ENCODE data around the gene NAV3. TPM values are rescaled to one million over a fixed set of nuclear protein-coding genes. Genes with fewer than 3 reads are reported as not detected.

The NAV3 gene
- total RNA-seq, 2 donors from 2014 or later: 0.08 TPM; not detected in 1

DNA sequence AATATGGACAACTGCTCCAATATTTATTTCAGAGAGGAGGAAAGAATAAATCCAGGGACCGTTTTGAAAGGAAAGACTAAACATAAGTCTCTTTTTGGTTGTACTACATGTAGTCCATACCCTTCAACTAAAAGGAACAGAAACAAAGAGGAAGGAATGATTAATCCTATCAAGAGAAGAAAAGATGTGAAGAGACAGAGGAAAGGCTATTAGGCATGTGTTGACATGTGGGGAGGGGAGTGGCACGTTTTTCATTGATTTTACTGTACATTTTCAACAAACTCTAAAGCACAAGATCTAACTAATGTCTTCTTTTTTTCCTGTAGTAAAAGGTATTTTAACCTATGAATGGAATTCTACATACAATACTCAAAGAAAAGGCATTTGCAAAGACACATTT, 85.6 kb downstream of the NAV3 start:
- no peak for DNase-seq
- Mint-ChIP-seq H3K27ac (no peak overlapping the region), H3K36me3 (ENCODE audit: low read depth) (no peaks in the 10 kb centered on the region), H3K4me3 (no peak overlapping the region), H3K4me1 (no peaks in the 10 kb centered on the region), H3K27me3 (no peaks in the 10 kb centered on the region)
- no peaks in the 10 kb centered on the region for H3K9me3 ChIP-seq (ENCODE audit: control insufficient read depth, low read length, poor library complexity, severe bottlenecking)
- ATAC-seq: no peak

DNA sequence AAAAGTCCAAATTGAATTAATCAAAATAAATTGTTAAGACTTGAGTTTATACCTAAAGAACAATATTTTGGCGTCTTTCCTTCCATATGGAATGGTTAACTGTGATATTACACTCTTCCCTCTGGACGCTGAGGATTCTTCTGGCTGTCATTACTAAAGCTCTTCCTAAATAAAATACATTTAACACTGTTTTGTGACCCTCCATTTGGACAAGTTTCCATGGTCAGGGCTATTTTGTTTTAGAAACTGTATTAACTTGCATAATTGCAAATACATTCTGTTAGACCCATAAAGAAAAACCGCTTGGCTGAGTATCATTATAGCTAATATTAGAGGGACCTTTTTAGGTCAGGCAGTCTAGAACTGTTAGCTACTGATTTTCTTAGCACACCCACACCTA, 87.4 kb downstream of the NAV3 start:
- ATAC-seq: no peak
- no peaks in the 10 kb centered on the region for H3K4me1 Mint-ChIP-seq
- H3K9me3 ChIP-seq (ENCODE audit: control insufficient read depth, low read length, poor library complexity, severe bottlenecking): no peaks in the 10 kb centered on the region
- DNase-seq: no peak
- H3K27ac Mint-ChIP-seq: no peak overlapping the region
- H3K36me3 Mint-ChIP-seq (ENCODE audit: low read depth): no peaks in the 10 kb centered on the region
- H3K27me3 Mint-ChIP-seq: no peaks in the 10 kb centered on the region
- no peak overlapping the region for H3K4me3 Mint-ChIP-seq

DNA sequence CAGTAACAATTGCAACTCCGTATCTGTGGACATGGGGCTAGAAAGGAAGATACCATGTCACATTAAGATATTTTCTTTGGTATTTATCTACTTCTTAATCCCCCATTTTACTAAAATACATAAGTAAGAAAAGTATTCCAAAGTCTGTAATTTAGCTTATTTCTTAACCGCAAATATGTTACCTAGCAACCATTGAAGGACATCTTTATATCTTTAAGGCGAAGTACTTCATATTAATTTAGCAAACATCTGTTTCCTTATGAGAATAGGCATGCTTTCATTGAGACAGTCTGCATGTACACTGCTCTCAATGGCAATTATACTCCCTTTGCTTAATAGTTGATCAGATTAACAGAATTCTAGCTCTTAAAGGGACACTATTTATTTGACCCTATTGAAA, 88.8 kb downstream of the NAV3 start:
- ATAC-seq: no peak
- Mint-ChIP-seq H3K27ac (no peak overlapping the region), H3K36me3 (ENCODE audit: low read depth) (no peaks in the 10 kb centered on the region), H3K4me3 (no peak overlapping the region), H3K27me3 (no peaks in the 10 kb centered on the region), H3K4me1 (no peaks in the 10 kb centered on the region)
- no peaks in the 10 kb centered on the region for H3K9me3 ChIP-seq (ENCODE audit: control insufficient read depth, low read length, poor library complexity, severe bottlenecking)
- no peak for DNase-seq

DNA sequence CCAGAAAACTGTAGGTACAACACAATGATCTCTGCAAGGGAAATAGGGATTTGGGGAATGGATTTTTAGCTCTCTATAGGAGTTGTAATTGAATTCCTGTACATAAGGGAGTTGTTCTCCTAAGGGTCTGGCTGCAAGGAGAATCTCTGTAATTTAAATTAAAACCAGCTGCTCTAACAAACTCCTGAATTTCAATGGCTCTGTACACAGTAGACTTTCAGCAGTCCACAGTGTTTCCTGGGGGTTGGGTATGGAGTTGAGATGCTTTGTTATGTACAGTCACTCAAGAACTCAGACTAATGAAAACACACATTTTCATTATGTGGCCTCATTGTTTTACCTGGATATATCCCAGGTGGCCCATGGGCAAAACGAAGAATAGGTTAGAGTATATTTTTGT, 93.2 kb downstream of the NAV3 start:
- Mint-ChIP-seq H3K4me3 (no peak overlapping the region), H3K4me1 (no peaks in the 10 kb centered on the region), H3K27me3 (no peaks in the 10 kb centered on the region), H3K36me3 (ENCODE audit: low read depth) (no peaks in the 10 kb centered on the region), H3K27ac (no peak overlapping the region)
- no peaks in the 10 kb centered on the region for H3K9me3 ChIP-seq (ENCODE audit: control insufficient read depth, low read length, poor library complexity, severe bottlenecking)
- ATAC-seq (no peak), DNase-seq (no peak)

DNA sequence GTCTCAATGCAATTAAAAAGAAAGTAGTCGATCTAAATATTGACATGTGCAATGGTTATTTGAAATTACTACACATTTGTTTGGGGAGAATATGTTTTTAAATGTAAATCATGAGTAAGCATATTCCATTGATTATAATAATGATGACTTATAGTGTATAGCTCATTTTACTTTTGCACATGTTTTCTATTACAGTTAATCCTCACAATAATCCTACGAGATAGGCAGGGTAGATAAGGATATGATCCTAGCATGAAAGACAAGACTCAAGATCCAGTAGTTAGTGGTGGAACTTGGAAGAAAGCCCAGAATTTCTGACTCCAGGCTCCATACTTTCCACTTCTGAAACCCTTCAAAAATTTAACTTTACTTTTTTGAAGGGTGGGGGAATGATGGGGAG, 94.0 kb downstream of the NAV3 start:
- Mint-ChIP-seq H3K4me3 (no peak overlapping the region), H3K27ac (no peak overlapping the region), H3K4me1 (no peaks in the 10 kb centered on the region), H3K36me3 (ENCODE audit: low read depth) (no peaks in the 10 kb centered on the region), H3K27me3 (no peaks in the 10 kb centered on the region)
- ATAC-seq: no peak
- no peak for DNase-seq
- H3K9me3 ChIP-seq (ENCODE audit: control insufficient read depth, low read length, poor library complexity, severe bottlenecking): no peaks in the 10 kb centered on the region

- no peaks in the 10 kb centered on the region for H3K36me3 Mint-ChIP-seq (ENCODE audit: low read depth)
- ATAC-seq (no peak), DNase-seq (no peak)
- H3K27ac Mint-ChIP-seq: no peak overlapping the region
- H3K4me1 Mint-ChIP-seq: no peaks in the 10 kb centered on the region
- H3K4me3 Mint-ChIP-seq: no peak overlapping the region
- no peaks in the 10 kb centered on the region for H3K27me3 Mint-ChIP-seq
- H3K9me3 ChIP-seq (ENCODE audit: control insufficient read depth, low read length, poor library complexity, severe bottlenecking): no peaks in the 10 kb centered on the region
Observed at GRCh38 chr12:77925536-77926108, 94.9 kb downstream of the NAV3 start.

DNA sequence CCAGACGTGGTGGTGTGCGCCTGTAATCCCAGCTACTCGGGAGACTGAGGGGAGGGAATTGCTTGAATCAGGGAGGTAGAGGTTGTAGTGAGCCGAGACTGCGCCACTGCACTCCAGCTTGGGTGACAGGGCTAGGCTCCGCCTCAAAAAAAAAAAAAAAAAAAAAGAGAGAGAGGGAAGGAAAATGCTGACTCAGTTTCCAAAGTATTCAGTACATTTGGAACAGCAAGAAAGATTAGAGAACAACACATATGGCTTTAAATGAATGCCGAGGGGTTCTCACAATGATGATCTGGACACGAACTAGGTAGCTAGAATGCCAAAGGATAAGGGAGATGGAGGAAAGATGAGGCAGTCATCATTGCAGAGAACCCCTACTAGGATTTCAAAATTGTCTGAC, 97.4 kb downstream of the NAV3 start:
- no peaks in the 10 kb centered on the region for H3K4me1 Mint-ChIP-seq
- DNase-seq (no peak), ATAC-seq (no peak)
- H3K4me3 Mint-ChIP-seq: no peak overlapping the region
- no peak overlapping the region for H3K27ac Mint-ChIP-seq
- no peaks in the 10 kb centered on the region for H3K36me3 Mint-ChIP-seq (ENCODE audit: low read depth)
- H3K27me3 Mint-ChIP-seq: no peaks in the 10 kb centered on the region
- no peaks in the 10 kb centered on the region for H3K9me3 ChIP-seq (ENCODE audit: control insufficient read depth, low read length, poor library complexity, severe bottlenecking)

DNA sequence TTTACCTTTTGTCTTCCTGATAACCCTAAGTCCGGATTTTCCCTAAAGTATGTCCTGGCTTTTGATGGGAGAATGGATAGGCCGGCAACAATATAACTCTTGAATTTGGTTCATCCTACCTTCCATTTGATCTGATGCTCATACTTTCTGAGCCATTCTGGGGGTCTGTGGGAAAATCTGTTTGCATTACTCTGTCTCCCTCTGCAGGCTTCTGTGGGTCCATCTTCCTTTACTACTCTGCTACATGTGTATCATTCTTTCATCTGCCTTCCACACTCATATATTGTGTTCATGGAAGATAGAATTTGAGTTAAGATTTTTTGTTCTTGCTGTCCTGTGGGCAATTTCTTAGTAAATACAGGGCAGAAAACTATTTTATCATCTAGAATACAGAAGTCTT, 101.5 kb downstream of the NAV3 start:
- DNase-seq (no peak), ATAC-seq (no peak)
- H3K4me1 Mint-ChIP-seq: no peaks in the 10 kb centered on the region
- H3K9me3 ChIP-seq (ENCODE audit: control insufficient read depth, low read length, poor library complexity, severe bottlenecking): no peaks in the 10 kb centered on the region
- no peak overlapping the region for H3K4me3 Mint-ChIP-seq
- H3K27me3 Mint-ChIP-seq: no peaks in the 10 kb centered on the region
- H3K27ac Mint-ChIP-seq: no peak overlapping the region
- no peaks in the 10 kb centered on the region for H3K36me3 Mint-ChIP-seq (ENCODE audit: low read depth)

- ATAC-seq: no peak
Observed at GRCh38 chr12:77938301-77938700, 107.6 kb downstream of the NAV3 start.

DNA sequence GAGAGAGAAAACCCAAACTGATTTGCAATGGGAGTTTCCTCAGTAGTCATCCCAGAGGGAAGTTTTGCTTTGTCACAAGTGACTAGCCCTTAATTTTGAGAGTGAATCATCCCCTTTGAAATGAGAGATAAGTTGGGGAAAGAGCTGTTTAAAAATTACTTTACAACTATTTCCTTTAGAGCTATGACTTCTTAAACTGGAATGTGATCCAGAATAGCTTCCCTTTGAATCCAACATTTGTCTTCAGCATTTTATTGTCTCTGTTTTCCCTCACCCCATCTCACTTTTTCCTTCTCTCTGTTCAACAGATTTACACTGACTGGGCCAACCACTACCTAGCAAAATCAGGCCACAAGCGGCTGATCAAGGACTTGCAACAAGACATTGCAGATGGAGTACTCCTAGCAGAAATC, 109.3 kb downstream of the NAV3 start:
- H3K4me3 Mint-ChIP-seq: no peak overlapping the region
- no peaks in the 10 kb centered on the region for H3K27me3 Mint-ChIP-seq
- DNase-seq: no peak
- ATAC-seq: no peak
- H3K27ac Mint-ChIP-seq: no peak overlapping the region
- no peaks in the 10 kb centered on the region for H3K4me1 Mint-ChIP-seq
- H3K9me3 ChIP-seq (ENCODE audit: control insufficient read depth, low read length, poor library complexity, severe bottlenecking): no peaks in the 10 kb centered on the region
- no peaks in the 10 kb centered on the region for H3K36me3 Mint-ChIP-seq (ENCODE audit: low read depth)

More at GRCh38 chr12:77938301-77938700, 107.6 kb downstream of the NAV3 start:
- no peaks in the 10 kb centered on the region for H3K27me3 Mint-ChIP-seq
- H3K27ac Mint-ChIP-seq: no peak overlapping the region
- no peak overlapping the region for H3K4me3 Mint-ChIP-seq
- no peaks in the 10 kb centered on the region for H3K36me3 Mint-ChIP-seq (ENCODE audit: low read depth)
- H3K4me1 Mint-ChIP-seq: no peaks in the 10 kb centered on the region
- DNase-seq: no peak
- H3K9me3 ChIP-seq (ENCODE audit: control insufficient read depth, low read length, poor library complexity, severe bottlenecking): no peaks in the 10 kb centered on the region

- ATAC-seq: no peak
- no peak overlapping the region for H3K4me3 Mint-ChIP-seq
- H3K27ac Mint-ChIP-seq: no peak overlapping the region
- H3K27me3 Mint-ChIP-seq: no peaks in the 10 kb centered on the region
- no peaks in the 10 kb centered on the region for H3K36me3 Mint-ChIP-seq (ENCODE audit: low read depth)
- DNase-seq: no peak
- H3K9me3 ChIP-seq (ENCODE audit: control insufficient read depth, low read length, poor library complexity, severe bottlenecking): no peaks in the 10 kb centered on the region
- no peaks in the 10 kb centered on the region for H3K4me1 Mint-ChIP-seq
Observed at GRCh38 chr12:77940567-77940966, 109.9 kb downstream of the NAV3 start.

DNA sequence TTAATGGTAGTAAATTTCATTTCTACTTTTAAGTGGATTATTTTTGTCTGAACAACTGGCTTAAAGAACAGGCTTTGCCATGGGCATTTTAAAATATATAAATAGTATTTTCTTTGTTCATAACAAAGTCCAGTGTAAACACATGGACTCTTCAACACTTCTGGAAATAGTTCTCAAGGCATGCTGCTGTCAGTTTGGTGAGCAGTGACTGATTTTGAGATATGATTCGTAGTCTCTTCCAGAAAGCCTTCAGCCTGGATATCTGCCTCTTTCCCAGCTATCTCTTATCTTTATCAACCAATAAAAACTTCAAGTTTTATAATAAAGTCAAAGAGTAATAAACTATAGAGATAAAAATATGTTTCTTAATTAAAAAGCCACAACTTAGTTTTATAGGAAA, 110.7 kb downstream of the NAV3 start:
- no peaks in the 10 kb centered on the region for H3K9me3 ChIP-seq (ENCODE audit: control insufficient read depth, low read length, poor library complexity, severe bottlenecking)
- no peak overlapping the region for H3K27ac Mint-ChIP-seq
- DNase-seq: no peak
- H3K27me3 Mint-ChIP-seq: no peaks in the 10 kb centered on the region
- no peak overlapping the region for H3K4me3 Mint-ChIP-seq
- H3K36me3 Mint-ChIP-seq (ENCODE audit: low read depth): no peaks in the 10 kb centered on the region
- H3K4me1 Mint-ChIP-seq: no peaks in the 10 kb centered on the region
- ATAC-seq: no peak

DNA sequence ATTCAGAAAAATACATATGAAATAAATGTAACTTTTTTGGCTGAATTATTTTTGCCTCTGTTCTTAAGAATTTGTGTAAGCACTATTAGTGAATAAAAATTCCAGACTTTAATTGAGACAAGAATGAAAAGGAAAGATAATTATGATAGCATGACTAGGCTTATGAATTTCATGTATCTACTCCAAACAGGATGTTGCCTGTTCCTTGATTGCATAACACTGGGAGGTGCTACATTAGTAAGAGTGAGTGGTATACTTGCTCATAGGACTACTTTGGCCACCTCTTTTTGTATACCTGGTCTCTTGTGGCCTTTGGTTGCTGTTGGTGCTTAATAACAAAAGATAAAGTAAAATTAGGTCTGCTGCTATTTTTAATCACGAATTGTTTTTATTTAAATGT, 112.8 kb downstream of the NAV3 start:
- no peak overlapping the region for H3K4me3 Mint-ChIP-seq
- no peaks in the 10 kb centered on the region for H3K36me3 Mint-ChIP-seq (ENCODE audit: low read depth)
- ATAC-seq (no peak), DNase-seq (no peak)
- no peaks in the 10 kb centered on the region for H3K27me3 Mint-ChIP-seq
- H3K27ac Mint-ChIP-seq: no peak overlapping the region
- H3K4me1 Mint-ChIP-seq: no peaks in the 10 kb centered on the region
- H3K9me3 ChIP-seq (ENCODE audit: control insufficient read depth, low read length, poor library complexity, severe bottlenecking): no peaks in the 10 kb centered on the region

DNA sequence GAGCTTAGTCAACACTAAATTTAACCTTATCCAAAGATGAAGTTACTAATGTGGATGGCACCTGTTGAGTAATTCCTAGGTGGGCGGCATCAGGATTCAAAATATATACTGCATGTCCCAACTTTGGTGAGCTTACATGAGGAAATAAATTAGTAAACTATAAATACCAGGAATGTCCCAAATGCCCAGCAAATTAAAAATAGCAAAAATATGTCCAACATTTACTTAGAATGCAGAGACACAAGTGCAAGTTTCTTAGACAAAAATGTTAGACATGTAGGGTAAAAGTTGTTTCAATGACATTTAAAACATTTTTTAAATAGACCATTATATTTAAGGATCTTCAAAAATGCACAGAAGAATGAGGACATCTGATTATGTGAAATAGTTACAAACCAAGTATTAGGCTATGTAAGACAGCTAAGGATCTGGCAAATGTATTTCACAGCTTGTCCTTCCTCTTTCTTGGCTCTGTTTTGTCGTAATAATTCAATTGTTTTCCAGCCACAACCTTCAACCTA, 115.9 kb downstream of the NAV3 start:
- Mint-ChIP-seq H3K27ac (no peak overlapping the region), H3K36me3 (ENCODE audit: low read depth) (no peaks in the 10 kb centered on the region), H3K27me3 (no peaks in the 10 kb centered on the region), H3K4me3 (no peak overlapping the region), H3K4me1 (no peaks in the 10 kb centered on the region)
- no peak for ATAC-seq
- no peaks in the 10 kb centered on the region for H3K9me3 ChIP-seq (ENCODE audit: control insufficient read depth, low read length, poor library complexity, severe bottlenecking)
- no peak for DNase-seq
